ENCODE results near the gene SORCS2. TPM values are rescaled to one million over a fixed set of nuclear protein-coding genes. Genes with fewer than 3 reads are reported as not detected.

SORCS2 gene
- total and polyA plus RNA-seq, 2 of the 13 experiments (the other 11 are each of a cell fraction or from before 2014, with no cell fraction given) = 0.82 to 1.0 TPM

DNA sequence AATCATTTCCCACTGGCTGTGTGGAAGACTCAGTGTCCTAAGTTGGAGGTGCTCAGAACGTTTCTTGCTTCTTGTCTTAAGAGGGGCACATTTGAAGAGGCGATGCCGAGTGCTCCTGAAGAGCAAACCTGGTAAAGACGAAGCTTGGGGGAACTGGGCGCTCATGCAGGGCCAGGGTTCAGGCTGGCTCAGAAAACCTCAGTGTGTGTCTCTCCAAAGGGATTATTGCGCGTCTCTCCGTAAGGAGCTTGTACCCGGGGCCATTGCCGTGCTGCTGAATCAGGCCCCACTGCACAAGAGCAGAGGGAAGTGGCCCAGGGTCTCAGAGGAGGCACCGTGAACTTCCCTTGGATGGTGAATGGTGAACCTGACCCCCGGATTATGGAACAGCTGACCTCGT, 198.0 kb downstream of the SORCS2 start:
- FAIRE-seq = no peak
- ChIA-PET POLR2A (no interaction called here), CTCF (ENCODE audit: low intra/inter-chr PET ratio, low total read pairs) (no interaction called here)
- no peaks in the 10 kb centered on the region for H3K36me3 ChIP-seq (replicated peaks in 1 of 2; ENCODE audit: control insufficient read depth in 1 of 2, insufficient read depth in 2 of 2, low read length in 2 of 2)
- in situ Hi-C loops (cut with HindIII; ENCODE audit: extremely low pct_ligation_motif_present, low pct_unique_long_range_greater_than_20kb) (no loop called here), intact Hi-C loops (cut with micrococcal nuclease; ENCODE audit: unreplicated experiment) (no loop called here)
- no peaks in the 10 kb centered on the region for H3K4me1 ChIP-seq (ENCODE audit: insufficient read depth, low read length)
- 35% methylated on average over 5 of the region's 13 CpGs for WGBS (ENCODE audit: low lambda C conversion rate)
- H3K9ac ChIP-seq (ENCODE audit: insufficient read depth, low read depth, low read length) = no peak overlapping the region
- peaks cover 2 to 56% of the 10 kb centered on the region in 2 experiments; a peak in 4 of 5 replicates for H3K27me3 ChIP-seq (ENCODE audit: control insufficient read depth in 1 of 2, insufficient read depth in 2 of 2, low read length in 2 of 2)
- BruUV-seq (replicated peaks) = no TSS peak
- DNase-seq (ENCODE audit: low spot score) = no peak
- H3K27ac ChIP-seq (ENCODE audit: extremely low read length, insufficient read depth, low read length) = no peak overlapping the region
- H3K9me3 ChIP-seq (ENCODE audit: low read length) = no peaks in the 10 kb centered on the region
- H3K4me2 ChIP-seq (ENCODE audit: low read depth, low read length) = no peak overlapping the region
- H2AFZ ChIP-seq (ENCODE audit: low read length) = no peak overlapping the region
- ATAC-seq = no peak
- H4K20me1 ChIP-seq (ENCODE audit: insufficient read depth, low read length) = no peaks in the 10 kb centered on the region
- no peak overlapping the region for H3K4me3 ChIP-seq (replicated peaks in 1 of 3; ENCODE audit: insufficient read depth in 1 of 3, low read depth in 2 of 3, low read length in 3 of 3)
- no peaks in the 10 kb centered on the region for H3K79me2 ChIP-seq (ENCODE audit: insufficient read depth, low read length)
- TF ChIP-seq, protein P1, sequence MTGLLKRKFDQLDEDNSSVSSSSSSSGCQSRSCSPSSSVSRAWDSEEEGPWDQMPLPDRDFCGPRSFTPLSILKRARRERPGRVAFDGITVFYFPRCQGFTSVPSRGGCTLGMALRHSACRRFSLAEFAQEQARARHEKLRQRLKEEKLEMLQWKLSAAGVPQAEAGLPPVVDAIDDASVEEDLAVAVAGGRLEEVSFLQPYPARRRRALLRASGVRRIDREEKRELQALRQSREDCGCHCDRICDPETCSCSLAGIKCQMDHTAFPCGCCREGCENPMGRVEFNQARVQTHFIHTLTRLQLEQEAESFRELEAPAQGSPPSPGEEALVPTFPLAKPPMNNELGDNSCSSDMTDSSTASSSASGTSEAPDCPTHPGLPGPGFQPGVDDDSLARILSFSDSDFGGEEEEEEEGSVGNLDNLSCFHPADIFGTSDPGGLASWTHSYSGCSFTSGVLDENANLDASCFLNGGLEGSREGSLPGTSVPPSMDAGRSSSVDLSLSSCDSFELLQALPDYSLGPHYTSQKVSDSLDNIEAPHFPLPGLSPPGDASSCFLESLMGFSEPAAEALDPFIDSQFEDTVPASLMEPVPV (CRISPR knock-in tag; IDR thresholded peaks at IDR 0.05) = no peak
- no peak for TF ChIP-seq ZNF44 (CRISPR knock-in tag; IDR thresholded peaks at IDR 0.05)
- TF ChIP-seq, protein P2, sequence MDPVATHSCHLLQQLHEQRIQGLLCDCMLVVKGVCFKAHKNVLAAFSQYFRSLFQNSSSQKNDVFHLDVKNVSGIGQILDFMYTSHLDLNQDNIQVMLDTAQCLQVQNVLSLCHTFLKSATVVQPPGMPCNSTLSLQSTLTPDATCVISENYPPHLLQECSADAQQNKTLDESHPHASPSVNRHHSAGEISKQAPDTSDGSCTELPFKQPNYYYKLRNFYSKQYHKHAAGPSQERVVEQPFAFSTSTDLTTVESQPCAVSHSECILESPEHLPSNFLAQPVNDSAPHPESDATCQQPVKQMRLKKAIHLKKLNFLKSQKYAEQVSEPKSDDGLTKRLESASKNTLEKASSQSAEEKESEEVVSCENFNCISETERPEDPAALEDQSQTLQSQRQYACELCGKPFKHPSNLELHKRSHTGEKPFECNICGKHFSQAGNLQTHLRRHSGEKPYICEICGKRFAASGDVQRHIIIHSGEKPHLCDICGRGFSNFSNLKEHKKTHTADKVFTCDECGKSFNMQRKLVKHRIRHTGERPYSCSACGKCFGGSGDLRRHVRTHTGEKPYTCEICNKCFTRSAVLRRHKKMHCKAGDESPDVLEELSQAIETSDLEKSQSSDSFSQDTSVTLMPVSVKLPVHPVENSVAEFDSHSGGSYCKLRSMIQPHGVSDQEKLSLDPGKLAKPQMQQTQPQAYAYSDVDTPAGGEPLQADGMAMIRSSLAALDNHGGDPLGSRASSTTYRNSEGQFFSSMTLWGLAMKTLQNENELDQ (CRISPR knock-in tag; IDR thresholded peaks at IDR 0.05; ENCODE audit: borderline replicate concordance) = no peak
- TF ChIP-seq, protein P3, sequence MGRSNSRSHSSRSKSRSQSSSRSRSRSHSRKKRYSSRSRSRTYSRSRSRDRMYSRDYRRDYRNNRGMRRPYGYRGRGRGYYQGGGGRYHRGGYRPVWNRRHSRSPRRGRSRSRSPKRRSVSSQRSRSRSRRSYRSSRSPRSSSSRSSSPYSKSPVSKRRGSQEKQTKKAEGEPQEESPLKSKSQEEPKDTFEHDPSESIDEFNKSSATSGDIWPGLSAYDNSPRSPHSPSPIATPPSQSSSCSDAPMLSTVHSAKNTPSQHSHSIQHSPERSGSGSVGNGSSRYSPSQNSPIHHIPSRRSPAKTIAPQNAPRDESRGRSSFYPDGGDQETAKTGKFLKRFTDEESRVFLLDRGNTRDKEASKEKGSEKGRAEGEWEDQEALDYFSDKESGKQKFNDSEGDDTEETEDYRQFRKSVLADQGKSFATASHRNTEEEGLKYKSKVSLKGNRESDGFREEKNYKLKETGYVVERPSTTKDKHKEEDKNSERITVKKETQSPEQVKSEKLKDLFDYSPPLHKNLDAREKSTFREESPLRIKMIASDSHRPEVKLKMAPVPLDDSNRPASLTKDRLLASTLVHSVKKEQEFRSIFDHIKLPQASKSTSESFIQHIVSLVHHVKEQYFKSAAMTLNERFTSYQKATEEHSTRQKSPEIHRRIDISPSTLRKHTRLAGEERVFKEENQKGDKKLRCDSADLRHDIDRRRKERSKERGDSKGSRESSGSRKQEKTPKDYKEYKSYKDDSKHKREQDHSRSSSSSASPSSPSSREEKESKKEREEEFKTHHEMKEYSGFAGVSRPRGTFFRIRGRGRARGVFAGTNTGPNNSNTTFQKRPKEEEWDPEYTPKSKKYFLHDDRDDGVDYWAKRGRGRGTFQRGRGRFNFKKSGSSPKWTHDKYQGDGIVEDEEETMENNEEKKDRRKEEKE (IDR thresholded peaks at IDR 0.05) = no peak
- no peak for TF ChIP-seq TAF15 (IDR thresholded peaks at IDR 0.05; ENCODE audit: low read depth, low read length, poor library complexity, severe bottlenecking)
- TF ChIP-seq KAT7 (CRISPR knock-in tag; IDR thresholded peaks at IDR 0.05; ENCODE audit: borderline replicate concordance) = no peak
- no peak for TF ChIP-seq RORA (CRISPR knock-in tag; IDR thresholded peaks at IDR 0.05)
- no peak for TF ChIP-seq ZNF572 (CRISPR knock-in tag; IDR thresholded peaks at IDR 0.05)
- TF ChIP-seq ISX (CRISPR knock-in tag; conservative IDR thresholded peaks at IDR 0.05) = no peak
- TF ChIP-seq SSRP1 (CRISPR knock-in tag; IDR thresholded peaks at IDR 0.05) = no peak
- no peak for TF ChIP-seq ATM (IDR thresholded peaks at IDR 0.05; ENCODE audit: borderline replicate concordance)
- TF ChIP-seq, protein P4, sequence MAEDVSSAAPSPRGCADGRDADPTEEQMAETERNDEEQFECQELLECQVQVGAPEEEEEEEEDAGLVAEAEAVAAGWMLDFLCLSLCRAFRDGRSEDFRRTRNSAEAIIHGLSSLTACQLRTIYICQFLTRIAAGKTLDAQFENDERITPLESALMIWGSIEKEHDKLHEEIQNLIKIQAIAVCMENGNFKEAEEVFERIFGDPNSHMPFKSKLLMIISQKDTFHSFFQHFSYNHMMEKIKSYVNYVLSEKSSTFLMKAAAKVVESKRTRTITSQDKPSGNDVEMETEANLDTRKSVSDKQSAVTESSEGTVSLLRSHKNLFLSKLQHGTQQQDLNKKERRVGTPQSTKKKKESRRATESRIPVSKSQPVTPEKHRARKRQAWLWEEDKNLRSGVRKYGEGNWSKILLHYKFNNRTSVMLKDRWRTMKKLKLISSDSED (CRISPR knock-in tag; IDR thresholded peaks at IDR 0.05) = no peak
- TF ChIP-seq, protein P5, sequence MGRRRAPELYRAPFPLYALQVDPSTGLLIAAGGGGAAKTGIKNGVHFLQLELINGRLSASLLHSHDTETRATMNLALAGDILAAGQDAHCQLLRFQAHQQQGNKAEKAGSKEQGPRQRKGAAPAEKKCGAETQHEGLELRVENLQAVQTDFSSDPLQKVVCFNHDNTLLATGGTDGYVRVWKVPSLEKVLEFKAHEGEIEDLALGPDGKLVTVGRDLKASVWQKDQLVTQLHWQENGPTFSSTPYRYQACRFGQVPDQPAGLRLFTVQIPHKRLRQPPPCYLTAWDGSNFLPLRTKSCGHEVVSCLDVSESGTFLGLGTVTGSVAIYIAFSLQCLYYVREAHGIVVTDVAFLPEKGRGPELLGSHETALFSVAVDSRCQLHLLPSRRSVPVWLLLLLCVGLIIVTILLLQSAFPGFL (CRISPR knock-in tag; IDR thresholded peaks at IDR 0.05) = no peak
- TF ChIP-seq ZNF564 (CRISPR knock-in tag; IDR thresholded peaks at IDR 0.05) = no peak
- no peak for TF ChIP-seq TCF7L2 (IDR thresholded peaks at IDR 0.05; ENCODE audit: low read depth, low read length)
- no peak for TF ChIP-seq ZNF383 (CRISPR knock-in tag; IDR thresholded peaks at IDR 0.05; ENCODE audit: borderline replicate concordance)
- no peak for TF ChIP-seq ZNF605 (CRISPR knock-in tag; IDR thresholded peaks at IDR 0.05)
